GM12874 (cell line): ENCODE data around the gene PPM1M.

Experiments
- TF ChIP-seq, protein P1 (sequence below): IDR thresholded peaks from 2 replicates; pipeline ENCODE4 v1.5.1; 2011; ENCODE audit warnings: low read depth, mild to moderate bottlenecking, control low read depth, low read length, moderate library complexity; ENCODE audit not compliant: insufficient read depth

Gene PPM1M

DNA sequence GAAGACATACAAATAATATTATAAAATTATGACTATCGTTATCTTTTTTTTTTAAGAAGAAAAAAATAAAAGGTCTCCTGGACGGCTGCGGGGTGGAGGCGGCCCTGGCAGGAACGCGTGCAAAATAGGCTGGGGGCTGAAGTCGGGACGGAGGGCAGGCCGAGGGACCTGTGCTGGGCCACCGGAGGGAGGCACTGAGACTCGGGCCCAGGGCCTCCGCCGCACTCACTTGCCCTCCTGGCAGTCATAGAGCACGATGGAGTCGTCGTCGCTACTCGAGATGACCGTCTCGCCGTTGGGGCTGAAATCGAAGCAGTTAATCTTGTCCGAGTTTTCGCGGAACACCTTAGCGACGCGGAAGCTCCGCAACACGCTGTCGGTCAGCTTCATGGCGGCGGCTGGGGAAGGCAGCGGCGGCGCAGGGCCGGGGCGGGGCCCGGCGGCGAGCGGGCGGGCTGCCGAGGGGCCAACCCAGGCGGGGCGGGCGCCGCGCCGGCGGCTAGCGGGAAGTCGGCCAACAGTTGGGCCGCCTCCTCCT lies 32.5 kb downstream of the PPM1M start:
- TF ChIP-seq, protein P1, sequence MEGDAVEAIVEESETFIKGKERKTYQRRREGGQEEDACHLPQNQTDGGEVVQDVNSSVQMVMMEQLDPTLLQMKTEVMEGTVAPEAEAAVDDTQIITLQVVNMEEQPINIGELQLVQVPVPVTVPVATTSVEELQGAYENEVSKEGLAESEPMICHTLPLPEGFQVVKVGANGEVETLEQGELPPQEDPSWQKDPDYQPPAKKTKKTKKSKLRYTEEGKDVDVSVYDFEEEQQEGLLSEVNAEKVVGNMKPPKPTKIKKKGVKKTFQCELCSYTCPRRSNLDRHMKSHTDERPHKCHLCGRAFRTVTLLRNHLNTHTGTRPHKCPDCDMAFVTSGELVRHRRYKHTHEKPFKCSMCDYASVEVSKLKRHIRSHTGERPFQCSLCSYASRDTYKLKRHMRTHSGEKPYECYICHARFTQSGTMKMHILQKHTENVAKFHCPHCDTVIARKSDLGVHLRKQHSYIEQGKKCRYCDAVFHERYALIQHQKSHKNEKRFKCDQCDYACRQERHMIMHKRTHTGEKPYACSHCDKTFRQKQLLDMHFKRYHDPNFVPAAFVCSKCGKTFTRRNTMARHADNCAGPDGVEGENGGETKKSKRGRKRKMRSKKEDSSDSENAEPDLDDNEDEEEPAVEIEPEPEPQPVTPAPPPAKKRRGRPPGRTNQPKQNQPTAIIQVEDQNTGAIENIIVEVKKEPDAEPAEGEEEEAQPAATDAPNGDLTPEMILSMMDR: peak; percentile 46

DNA sequence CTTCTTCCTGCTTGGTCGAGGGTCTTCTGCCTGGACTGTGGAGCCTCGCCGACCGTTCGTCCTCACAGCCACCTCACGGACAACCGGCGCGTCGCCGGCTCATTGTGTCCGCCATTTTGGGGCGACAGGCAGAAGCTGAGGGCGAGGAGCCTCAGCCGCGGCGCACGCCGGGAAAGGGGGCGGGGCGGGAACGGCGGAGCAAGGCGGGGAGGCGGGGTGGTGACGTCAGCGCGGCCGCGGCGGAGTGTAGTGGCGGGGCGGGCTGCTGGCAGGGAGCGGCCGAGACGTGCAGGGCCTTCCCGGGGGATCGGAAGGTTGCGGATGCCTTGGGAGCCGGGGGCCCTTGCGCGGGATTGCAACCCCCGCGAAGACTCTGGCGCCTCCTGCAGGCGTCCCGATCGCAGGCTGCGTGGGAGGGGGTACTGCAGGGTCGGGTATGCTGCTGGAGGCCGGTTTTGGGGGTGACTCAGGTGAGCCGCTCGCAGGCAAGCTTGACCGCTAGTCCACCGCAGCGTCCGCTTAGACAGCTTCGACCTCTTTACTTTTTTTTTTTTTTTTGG lies 33.0 kb downstream of the PPM1M start, which contains the start of gene WDR82:
WDR82 (minus strand) TSS at position 140 of the 560 bp plus-strand sequence. CDS start 288 bp downstream, outside the sequence.
- TF ChIP-seq, protein P1: peak; percentile 56

DNA sequence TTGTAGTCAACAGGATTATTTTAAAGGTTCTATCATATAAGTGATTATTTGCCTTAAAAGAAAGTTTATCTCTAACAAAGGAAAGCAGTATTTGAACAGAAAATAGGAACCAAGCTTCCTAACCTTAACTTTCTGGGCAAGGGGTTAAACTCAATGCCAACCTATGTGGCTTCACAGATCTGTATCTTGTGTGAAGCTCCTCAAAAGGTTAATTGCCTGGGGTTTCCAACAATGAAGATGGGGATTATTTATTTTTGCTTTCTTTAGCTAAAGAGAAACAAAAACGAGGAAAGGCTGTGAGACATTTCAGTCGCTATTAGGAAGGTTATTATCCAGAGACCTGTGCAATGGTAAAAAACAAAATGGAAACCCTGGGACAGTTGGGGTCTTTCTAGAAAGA lies 34.0 kb downstream of the PPM1M start:
- TF ChIP-seq, protein P1: no peak

DNA sequence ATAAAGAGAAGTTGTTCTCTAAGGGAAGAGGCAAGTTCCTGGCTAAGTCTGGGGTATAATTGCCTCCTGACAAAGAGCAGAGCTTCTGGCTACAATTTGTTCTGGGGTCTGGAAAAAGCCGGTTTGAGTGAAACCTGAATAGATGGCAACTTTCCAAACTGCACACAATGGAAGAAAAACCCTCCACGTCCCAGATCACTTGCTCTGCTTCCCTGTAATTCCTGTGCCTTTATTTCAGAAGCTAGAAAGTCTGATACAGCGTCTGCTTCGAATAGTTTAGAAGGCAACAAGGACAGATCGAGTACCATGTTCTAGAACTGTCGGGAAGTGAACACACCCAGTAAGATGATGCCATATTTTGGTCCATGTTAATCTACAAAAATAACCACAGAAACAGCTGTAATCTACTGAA lies 34.5 kb downstream of the PPM1M start:
- TF ChIP-seq, protein P1: no peak

DNA sequence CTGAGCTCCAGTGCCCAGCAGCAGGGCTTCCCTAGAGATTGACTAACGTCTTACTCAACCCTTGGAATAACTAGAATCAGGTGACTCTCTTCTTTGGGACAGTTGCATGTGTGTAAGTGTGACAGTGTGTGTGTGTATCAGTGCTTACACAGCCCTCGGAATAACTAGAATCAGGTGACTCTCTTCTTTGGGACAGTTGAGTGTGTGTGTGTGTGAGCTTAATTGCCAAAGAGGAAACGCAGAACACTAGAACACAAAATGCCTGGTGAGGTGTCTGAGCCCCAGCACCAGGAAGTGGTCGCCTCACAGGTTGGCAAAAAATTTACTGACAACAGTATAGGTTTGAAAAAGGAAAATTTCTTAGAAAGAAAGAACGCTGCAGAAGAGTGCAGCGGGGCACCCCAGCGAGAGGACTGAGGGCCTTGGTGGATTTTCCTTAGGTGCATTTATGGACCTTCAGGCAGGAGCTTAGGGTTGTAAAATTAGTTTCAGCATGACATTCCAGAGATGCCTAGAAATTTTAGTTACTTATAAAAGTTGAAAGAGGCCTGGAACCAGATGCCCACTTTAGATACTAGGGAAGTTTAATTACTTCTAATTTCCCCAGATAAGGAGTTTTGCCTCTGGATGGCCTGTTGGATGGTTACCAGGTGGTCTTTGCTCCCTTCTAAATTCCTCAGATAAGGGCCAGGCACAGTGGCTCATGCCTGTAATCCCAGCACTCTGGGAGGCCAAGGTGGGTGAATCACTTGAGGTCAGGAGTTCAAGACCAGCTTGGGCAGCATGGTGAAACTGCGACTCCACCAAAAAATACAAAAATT lies 36.6 kb downstream of the PPM1M start:
- TF ChIP-seq, protein P1: no peak

DNA sequence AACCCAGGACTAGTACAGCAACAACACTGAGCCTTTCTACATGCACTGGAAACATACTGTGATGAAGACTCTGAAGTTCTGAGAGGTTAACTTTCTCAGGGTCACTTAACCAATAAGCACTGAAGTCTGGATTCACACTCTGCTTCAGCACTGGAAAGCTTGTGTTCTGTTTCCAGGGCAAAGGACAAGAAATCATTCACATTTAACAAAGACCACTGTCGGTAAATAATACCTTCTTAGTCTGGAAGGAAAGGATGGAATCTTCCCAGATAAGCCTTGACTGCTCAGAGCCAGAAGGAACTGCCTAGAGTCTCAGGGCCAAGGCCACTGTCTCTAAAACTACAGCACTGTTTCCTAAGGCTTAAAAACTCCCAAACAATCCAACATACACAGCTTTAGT lies 37.7 kb downstream of the PPM1M start:
- TF ChIP-seq, protein P1: no peak

DNA sequence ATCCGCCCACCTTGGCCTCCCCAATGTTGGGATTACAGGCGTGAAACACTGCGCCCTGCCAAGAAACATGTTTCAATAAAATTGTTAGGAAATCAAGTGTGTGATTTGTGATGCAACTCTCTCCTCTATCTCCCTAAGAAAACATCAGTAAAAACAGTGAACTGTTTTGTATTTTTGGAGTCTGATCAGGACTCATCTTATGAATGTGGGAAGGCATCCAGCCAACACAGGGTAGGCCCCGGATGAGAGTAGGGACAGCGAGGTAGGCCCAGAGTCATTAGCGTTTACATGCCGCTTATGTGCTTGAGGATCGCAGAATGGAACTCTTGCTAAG lies 41.2 kb downstream of the PPM1M start:
- TF ChIP-seq, protein P1: no peak
